Measurements from ENCODE around the gene TEAD2.

The TEAD2 gene

DNA sequence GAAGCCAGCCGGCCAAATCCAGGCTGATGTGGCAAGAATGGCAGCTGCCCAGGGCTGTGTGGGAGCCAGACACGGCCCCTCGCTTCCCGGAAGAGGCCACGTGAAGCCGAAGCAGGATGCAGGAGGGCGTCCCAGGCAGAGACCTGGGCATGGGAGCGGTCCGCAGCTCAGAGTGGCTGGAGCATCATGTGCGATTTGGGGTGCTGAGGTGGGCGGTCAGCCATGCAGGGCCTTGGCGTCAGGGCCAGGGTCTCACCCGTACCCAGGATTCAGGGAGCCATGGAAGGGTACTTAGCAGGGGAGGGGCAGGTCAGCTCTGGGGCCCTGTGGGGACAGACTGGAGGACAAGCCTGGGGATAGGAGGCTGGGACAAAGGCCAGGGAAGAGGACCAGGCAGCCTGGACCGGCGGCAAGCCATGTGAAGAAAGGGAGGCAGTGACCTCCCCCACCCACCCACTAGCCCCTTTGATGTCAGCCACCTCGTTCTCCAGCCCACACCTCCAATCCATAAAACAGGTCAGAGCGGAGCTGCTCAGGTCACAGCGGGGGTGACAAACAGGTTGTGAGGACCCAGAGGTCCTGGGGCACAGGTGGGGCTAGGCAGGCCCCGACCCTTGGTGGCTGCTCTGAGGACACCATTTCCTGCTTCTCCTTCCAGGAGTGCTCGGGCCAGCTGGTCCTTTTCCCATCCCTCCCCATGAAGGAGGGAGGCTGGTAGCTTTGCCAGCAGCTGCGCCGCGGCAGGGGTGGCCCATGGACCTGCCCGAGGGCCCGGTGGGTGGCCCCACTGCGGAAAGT, 28.1 kb upstream of the TEAD2 start:
- no peaks in the 10 kb centered on the region for H3K9me3 ChIP-seq (ENCODE audit: insufficient read depth, low read depth, low read length)
- H3F3A ChIP-seq (ENCODE audit: low read depth), result no peaks in the 10 kb centered on the region; the same call in 1 of the 2 replicates
- H2AFZ ChIP-seq (ENCODE audit: low read length), result no peak overlapping the region
- H4K20me1 ChIP-seq (ENCODE audit: insufficient read depth, low read length, poor library complexity, severe bottlenecking), result no peaks in the 10 kb centered on the region
- H3K27me3 ChIP-seq (ENCODE audit: insufficient read depth, low read length, poor library complexity, severe bottlenecking), result no peaks in the 10 kb centered on the region
- no peak overlapping the region for H3K9ac ChIP-seq (ENCODE audit: low read depth, low read length, poor library complexity, severe bottlenecking)
- no peaks in the 10 kb centered on the region for H3K36me3 ChIP-seq (ENCODE audit: insufficient read depth, low read length)
- TF ChIP-seq, protein P1, sequence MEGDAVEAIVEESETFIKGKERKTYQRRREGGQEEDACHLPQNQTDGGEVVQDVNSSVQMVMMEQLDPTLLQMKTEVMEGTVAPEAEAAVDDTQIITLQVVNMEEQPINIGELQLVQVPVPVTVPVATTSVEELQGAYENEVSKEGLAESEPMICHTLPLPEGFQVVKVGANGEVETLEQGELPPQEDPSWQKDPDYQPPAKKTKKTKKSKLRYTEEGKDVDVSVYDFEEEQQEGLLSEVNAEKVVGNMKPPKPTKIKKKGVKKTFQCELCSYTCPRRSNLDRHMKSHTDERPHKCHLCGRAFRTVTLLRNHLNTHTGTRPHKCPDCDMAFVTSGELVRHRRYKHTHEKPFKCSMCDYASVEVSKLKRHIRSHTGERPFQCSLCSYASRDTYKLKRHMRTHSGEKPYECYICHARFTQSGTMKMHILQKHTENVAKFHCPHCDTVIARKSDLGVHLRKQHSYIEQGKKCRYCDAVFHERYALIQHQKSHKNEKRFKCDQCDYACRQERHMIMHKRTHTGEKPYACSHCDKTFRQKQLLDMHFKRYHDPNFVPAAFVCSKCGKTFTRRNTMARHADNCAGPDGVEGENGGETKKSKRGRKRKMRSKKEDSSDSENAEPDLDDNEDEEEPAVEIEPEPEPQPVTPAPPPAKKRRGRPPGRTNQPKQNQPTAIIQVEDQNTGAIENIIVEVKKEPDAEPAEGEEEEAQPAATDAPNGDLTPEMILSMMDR (conservative IDR thresholded peaks at IDR 0.05; ENCODE audit: low read length), result no peak
- TF ChIP-seq EZH2phosphoT487 (IDR thresholded peaks at IDR 0.05; ENCODE audit: borderline replicate concordance), result no peak
- H3K4me3 ChIP-seq (ENCODE audit: low read length, poor library complexity, severe bottlenecking), result no peak overlapping the region
- H3K4me2 ChIP-seq (ENCODE audit: low read depth, low read length, poor library complexity, severe bottlenecking), result no peak overlapping the region
- peaks cover 16% of the 10 kb centered on the region for H3K4me1 ChIP-seq (ENCODE audit: insufficient read depth, low read length, poor library complexity, severe bottlenecking)
- no peaks in the 10 kb centered on the region for H3K9me2 ChIP-seq (replicated peaks; ENCODE audit: low read depth, low read length)
- no peaks in the 10 kb centered on the region for H3K79me2 ChIP-seq (ENCODE audit: insufficient read depth, low read length)

DNA sequence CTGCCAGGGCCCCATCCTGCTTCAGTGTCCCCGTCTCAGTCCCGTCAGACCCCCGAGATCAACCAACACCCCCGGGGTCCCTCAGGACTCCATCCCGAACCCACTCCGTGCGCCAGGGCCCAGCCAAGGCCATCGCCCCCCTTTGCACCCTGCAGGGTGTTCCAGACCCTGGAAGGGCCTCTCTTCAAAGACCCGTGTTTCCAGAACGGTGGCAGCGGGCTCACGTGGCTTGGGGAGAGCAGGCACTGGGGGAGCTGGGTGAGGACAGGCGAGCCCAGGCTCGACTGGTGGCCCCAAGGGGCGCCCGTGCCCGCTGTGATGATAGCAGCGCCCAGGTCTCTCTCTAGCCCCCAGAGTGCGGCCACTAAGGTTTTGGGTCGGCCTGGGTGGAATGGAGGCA, 27.2 kb upstream of the TEAD2 start:
- Histone ChIP-seq H3K9me2 (replicated peaks; ENCODE audit: low read depth, low read length) (no peaks in the 10 kb centered on the region), H3F3A (ENCODE audit: low read depth) (no peaks in the 10 kb centered on the region; the same call in 1 of the 2 replicates), H4K20me1 (ENCODE audit: insufficient read depth, low read length, poor library complexity, severe bottlenecking) (no peaks in the 10 kb centered on the region), H2AFZ (ENCODE audit: low read length) (no peak overlapping the region), H3K27me3 (ENCODE audit: insufficient read depth, low read length, poor library complexity, severe bottlenecking) (no peaks in the 10 kb centered on the region), H3K79me2 (ENCODE audit: insufficient read depth, low read length) (no peaks in the 10 kb centered on the region), H3K4me3 (ENCODE audit: low read length, poor library complexity, severe bottlenecking) (no peak overlapping the region), H3K9ac (ENCODE audit: low read depth, low read length, poor library complexity, severe bottlenecking) (no peak overlapping the region), H3K4me1 (ENCODE audit: insufficient read depth, low read length, poor library complexity, severe bottlenecking) (peaks cover 16% of the 10 kb centered on the region), H3K4me2 (ENCODE audit: low read depth, low read length, poor library complexity, severe bottlenecking) (no peak overlapping the region), H3K9me3 (ENCODE audit: insufficient read depth, low read depth, low read length) (no peaks in the 10 kb centered on the region), H3K36me3 (ENCODE audit: insufficient read depth, low read length) (no peaks in the 10 kb centered on the region)
- TF ChIP-seq EZH2phosphoT487 (IDR thresholded peaks at IDR 0.05; ENCODE audit: borderline replicate concordance), result no peak
- TF ChIP-seq, protein P1 (conservative IDR thresholded peaks at IDR 0.05; ENCODE audit: low read length), result no peak

DNA sequence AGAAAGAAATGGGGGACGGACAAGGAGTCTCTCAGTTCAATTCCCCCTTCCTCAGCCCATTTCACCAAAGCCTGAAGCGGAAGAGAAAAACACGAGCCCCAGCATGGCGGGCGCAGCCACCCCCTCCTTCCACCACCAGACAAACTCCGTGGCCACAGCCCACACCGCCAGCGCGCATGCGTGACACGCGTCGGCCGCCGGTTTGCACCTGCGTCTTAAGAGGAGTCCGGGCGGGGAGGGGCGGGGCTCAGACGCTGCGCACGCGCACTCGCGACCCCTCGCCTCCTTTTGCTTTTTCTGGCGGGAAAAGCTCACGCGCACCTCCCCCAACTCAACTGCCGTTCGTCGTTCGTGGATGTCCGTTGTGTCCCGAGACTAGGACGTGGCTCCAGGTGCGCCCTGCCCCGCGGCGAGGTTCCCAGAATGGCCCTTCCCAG, 25.7 kb upstream of the TEAD2 start, which contains the start of gene KASH5:
KASH5 (plus strand) TSS at position 314 of the 437 bp plus-strand sequence. CDS start 2,635 bp downstream, outside the sequence.
- Histone ChIP-seq H3K9ac (ENCODE audit: low read depth, low read length, poor library complexity, severe bottlenecking) (no peak within 1 kb of the TSS), H3K9me2 (replicated peaks; ENCODE audit: low read depth, low read length) (no peaks in the 10 kb centered on the region), H3F3A (ENCODE audit: low read depth) (no peaks in the 10 kb centered on the region; the same call in 1 of the 2 replicates), H2AFZ (ENCODE audit: low read length) (no peak within 1 kb of the TSS), H3K27me3 (ENCODE audit: insufficient read depth, low read length, poor library complexity, severe bottlenecking) (no peaks in the 10 kb centered on the region), H3K4me3 (ENCODE audit: low read length, poor library complexity, severe bottlenecking) (no peak within 1 kb of the TSS), H3K36me3 (ENCODE audit: insufficient read depth, low read length) (no peaks in the 10 kb centered on the region), H3K79me2 (ENCODE audit: insufficient read depth, low read length) (no peaks in the 10 kb centered on the region), H3K4me2 (ENCODE audit: low read depth, low read length, poor library complexity, severe bottlenecking) (no peak within 1 kb of the TSS), H4K20me1 (ENCODE audit: insufficient read depth, low read length, poor library complexity, severe bottlenecking) (no peaks in the 10 kb centered on the region), H3K4me1 (ENCODE audit: insufficient read depth, low read length, poor library complexity, severe bottlenecking) (peaks cover 16% of the 10 kb centered on the region), H3K9me3 (ENCODE audit: insufficient read depth, low read depth, low read length) (no peaks in the 10 kb centered on the region)
- TF ChIP-seq, protein P1 (conservative IDR thresholded peaks at IDR 0.05; ENCODE audit: low read length), result no peak
- no peak for TF ChIP-seq EZH2phosphoT487 (IDR thresholded peaks at IDR 0.05; ENCODE audit: borderline replicate concordance)
